Measurements from ENCODE around the gene RAPGEF3. TPM values are rescaled to one million over a fixed set of nuclear protein-coding genes. Genes with fewer than 3 reads are reported as not detected.
A peak's percentile ranks its signal among the peaks of the same experiment; 100 is the strongest.

RAPGEF3 gene
- total RNA-seq, 3 donors from 2014 or later = 40.6 to 87.8 (median 60.3) TPM

- Histone ChIP-seq H3K4me1 (peaks cover 16% of the 10 kb centered on the region in 2 donors), H3K4me3 (peak overlapping the region; percentile 92 to 98 (median 93)), H3K27ac (peak overlapping the region; percentile 83 to 88), H3K9me3 (no peaks in the 10 kb centered on the region), H3K27me3 (no peaks in the 10 kb centered on the region), H3K36me3 (no peaks in the 10 kb centered on the region)
- TF ChIP-seq POLR2AphosphoS5 (IDR thresholded peaks at IDR 0.05) (no peak), CTCF (IDR thresholded peaks at IDR 0.05) (no peak), POLR2A (IDR thresholded peaks at IDR 0.05) (no peak)
- no peak for DNase-seq (ENCODE audit: low spot score in 2 of 2)
- intact Hi-C loops (cut with DNase I; ENCODE audit: low total_unique reads) = loop anchor here (10.0 kb wide), 1 partner anchor 48 kb away; the partner anchor contains the start of gene ENDOU
Measured at GRCh38 chr12:47772738-47773061, 14.0 kb upstream of the RAPGEF3 start.

GRCh38 chr12:47772094-47772660 is 13.5 kb upstream of the RAPGEF3 start:
- no peak for TF ChIP-seq POLR2AphosphoS5 (IDR thresholded peaks at IDR 0.05)
- TF ChIP-seq POLR2A (IDR thresholded peaks at IDR 0.05) = no peak
- no peak for TF ChIP-seq CTCF (IDR thresholded peaks at IDR 0.05)
- DNase-seq (ENCODE audit: low spot score in 2 of 2) = no peak
- Histone ChIP-seq H3K27me3 (no peaks in the 10 kb centered on the region), H3K4me3 (peak overlapping the region in 1 of 3 donors; percentile 98), H3K27ac (peak overlapping the region in 1 of 2 donors; percentile 83), H3K36me3 (no peaks in the 10 kb centered on the region), H3K4me1 (peaks cover 10 to 13% of the 10 kb centered on the region in 2 donors), H3K9me3 (no peaks in the 10 kb centered on the region)
- intact Hi-C loops (cut with DNase I; ENCODE audit: low total_unique reads) = loop anchor here (10.0 kb wide), 1 partner anchor 47 kb away; the partner anchor contains the start of gene ENDOU

GRCh38 chr12:47771304-47771703 is 12.6 kb upstream of the RAPGEF3 start:
- H3K36me3 ChIP-seq = no peaks in the 10 kb centered on the region
- no peak overlapping the region for H3K4me3 ChIP-seq
- H3K27ac ChIP-seq = no peak overlapping the region
- H3K4me1 ChIP-seq = peaks cover 4 to 11% of the 10 kb centered on the region in 2 donors
- TF ChIP-seq CTCF (IDR thresholded peaks at IDR 0.05) = no peak
- no peak for TF ChIP-seq POLR2A (IDR thresholded peaks at IDR 0.05)
- TF ChIP-seq POLR2AphosphoS5 (IDR thresholded peaks at IDR 0.05) = no peak
- intact Hi-C loops (cut with DNase I; ENCODE audit: low total_unique reads) = loop anchor here (10.0 kb wide), 1 partner anchor 47 kb away; the partner anchor contains the start of gene ENDOU
- no peaks in the 10 kb centered on the region for H3K27me3 ChIP-seq
- H3K9me3 ChIP-seq = no peaks in the 10 kb centered on the region
- no peak for DNase-seq (ENCODE audit: low spot score in 2 of 2)

GRCh38 chr12:47770086-47770726 is 11.5 kb upstream of the RAPGEF3 start:
- TF ChIP-seq POLR2AphosphoS5 (IDR thresholded peaks at IDR 0.05) = no peak
- no peak for TF ChIP-seq POLR2A (IDR thresholded peaks at IDR 0.05)
- TF ChIP-seq CTCF (IDR thresholded peaks at IDR 0.05) = no peak
- intact Hi-C loops (cut with DNase I; ENCODE audit: low total_unique reads) = loop anchor here (10.0 kb wide), 1 partner anchor 45 kb away; the partner anchor contains the start of gene ENDOU

More at GRCh38 chr12:47770086-47770726, 11.5 kb upstream of the RAPGEF3 start:
- no peaks in the 10 kb centered on the region for H3K36me3 ChIP-seq
- H3K27ac ChIP-seq = peak overlapping the region in 1 of 2 donors; percentile 27
- no peak for DNase-seq (ENCODE audit: low spot score in 2 of 2)
- H3K4me1 ChIP-seq = peaks cover 0 to 5% of the 10 kb centered on the region in 2 donors
- H3K27me3 ChIP-seq = no peaks in the 10 kb centered on the region
- H3K9me3 ChIP-seq = no peaks in the 10 kb centered on the region
- H3K4me3 ChIP-seq = no peak overlapping the region

All from breast epithelium (tissue), 4 donors.